DMS114 treated with DMSO at 0.1 percent for 48 hours (cell line): Measurements from ENCODE around the gene SPI1.

Source experiments
- DNase-seq: peaks from one replicate; lab custom pipeline; 2025; ENCODE audit not compliant: unreplicated experiment; lab: John Stamatoyannopoulos, UW

SPI1 gene

DNA sequence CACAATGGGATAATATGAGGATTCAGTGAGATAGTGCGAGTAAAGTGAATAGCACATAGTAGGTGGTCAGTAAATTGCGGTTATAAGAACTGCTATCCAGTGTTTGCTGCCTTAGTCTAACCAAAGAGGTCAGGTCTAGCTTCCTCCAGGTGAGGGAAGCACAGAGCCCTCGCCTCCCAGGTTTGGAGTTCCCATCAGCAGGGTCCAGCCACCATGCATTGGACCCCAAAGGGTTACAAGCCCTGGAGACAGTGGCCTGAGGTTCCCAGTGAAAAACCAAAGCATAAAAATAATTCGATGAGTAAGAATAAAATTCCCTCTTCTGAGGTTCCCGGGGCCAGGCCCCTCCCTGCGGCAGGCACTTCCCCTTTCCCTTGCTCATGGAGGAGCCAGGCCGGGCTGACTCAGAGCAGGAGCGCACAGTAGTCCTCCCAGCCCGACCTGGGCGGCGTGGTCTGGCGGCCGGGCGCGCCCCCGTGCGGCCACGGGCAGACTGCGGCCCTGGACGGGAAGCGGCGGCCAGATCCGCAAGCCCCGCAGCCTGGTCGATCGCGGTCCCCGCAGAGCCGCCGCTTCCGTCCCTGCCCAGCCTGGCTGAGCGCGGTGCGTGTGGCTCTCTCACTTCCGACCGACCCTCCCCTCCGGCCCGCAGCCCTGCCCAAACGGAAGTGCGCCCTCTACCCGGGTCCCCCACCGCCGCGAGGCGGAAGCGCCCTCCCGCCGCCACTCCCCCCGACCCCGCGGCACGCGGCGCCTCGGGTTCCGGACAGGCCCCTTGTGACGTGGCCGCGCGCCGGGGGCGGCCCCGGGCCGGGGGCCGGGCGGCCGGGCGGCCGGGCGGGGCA, 29.6 kb upstream of the SPI1 start, which contains the start of gene SLC39A13:
TSS of gene SLC39A13 (plus strand) at position 845 of the 845 bp plus-strand sequence. CDS start 1,505 bp downstream, outside the sequence.
- peak; percentile 73 for DNase-seq

DNA sequence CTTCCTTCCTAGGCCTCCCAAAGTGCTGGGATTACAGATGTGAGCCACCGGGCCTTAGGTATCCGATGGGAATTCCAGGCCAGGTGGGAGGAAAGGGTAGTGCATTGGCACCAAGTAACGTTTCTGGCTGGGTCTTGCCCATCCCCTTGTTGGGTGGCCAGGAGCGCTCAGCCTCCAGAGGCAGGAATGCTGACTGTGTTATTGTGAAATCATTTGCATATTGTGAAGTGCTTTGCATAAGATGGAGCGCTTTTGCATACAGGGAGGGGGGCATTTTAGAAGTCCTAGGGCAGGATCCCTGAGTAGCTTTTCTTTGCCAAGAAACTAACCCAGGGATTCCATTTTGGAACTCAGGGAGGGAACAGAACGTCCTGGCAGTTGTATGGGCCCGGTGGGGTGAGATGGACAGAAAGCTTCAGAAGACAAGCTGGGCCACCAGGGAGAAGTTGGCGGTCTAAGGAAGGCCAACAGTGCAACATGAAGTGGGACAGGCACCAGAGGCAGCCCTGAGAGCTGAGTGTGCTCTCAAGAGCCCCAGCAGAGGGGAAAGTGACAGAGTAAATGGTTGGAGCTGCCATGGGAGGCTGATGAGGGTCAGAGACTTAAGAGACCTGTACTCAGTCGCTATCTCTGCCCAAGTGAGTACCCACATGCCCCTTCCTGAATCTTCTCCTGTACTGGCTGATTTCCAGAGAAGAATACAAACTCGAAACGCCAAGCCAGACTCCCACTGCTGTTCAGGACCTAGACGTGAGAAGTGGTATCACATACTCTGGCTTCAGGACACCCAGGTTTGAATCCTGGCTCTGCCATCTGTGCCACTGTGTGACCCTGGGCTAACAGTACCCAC, 28.8 kb upstream of the SPI1 start:
- DNase-seq, result no peak

DNA sequence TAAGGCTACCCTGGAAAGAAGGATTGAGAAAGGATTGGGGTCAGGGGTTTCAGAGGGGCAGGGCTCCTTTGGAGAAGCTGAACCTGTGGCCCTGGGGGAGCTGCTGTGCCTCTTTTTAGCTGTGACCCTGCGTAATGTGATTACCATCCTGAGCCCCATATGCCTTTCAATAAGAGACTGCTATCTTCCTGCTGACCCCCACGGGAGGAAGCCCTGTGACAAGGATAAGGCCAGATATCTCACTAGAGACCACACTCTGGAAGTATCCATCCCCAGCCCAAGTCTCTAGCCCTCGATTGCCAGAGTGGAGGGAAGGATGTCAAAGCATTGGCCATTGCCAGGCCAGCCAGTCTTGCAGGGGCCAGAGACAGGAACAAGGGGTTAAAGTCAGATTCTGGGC, 25.2 kb upstream of the SPI1 start:
- no peak for DNase-seq

DNA sequence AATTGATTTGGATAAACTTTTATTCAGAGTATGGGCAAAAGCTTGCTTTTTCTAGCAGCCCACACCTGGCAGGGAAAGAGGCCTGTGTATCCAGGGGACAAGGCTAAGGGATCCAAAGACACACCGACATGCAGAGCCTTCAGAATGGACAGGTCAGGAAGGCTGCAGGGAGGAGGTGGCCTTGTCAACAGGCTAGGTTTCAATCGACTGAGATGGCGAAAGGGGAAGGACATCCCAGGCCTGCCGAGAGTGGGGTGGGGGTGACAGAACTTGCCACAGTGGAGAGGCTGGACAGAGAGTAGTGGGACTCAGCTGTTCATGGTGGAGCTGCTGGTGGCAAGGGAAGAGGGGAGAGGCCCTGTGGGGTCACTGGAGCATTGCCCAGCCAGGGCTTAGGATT, 24.8 kb upstream of the SPI1 start:
- no peak for DNase-seq

DNA sequence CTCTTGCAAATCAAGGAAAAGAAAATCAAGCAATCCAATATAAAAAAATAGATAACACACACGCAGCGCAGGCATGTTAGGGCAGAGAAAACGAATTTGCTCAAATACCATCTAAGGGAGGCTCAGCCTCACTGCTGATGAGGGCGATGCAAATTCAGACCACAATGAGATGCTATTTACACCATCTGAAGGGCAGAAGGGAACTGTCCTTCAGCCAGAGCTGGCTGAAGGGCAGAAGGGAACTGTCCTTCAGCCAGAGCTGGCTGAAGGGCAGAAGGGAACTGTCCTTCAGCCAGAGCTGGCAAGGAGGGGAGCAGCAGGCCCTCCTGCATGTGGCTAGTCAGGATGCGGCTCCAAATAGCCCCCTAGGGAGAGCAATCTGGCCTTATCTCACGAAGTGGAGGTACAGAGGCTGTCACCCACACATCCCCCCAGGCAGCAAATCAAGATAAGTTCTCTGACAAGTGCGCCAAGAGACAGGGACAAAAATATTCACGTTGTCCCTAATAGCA, 22.5 kb upstream of the SPI1 start:
- no peak for DNase-seq

DNA sequence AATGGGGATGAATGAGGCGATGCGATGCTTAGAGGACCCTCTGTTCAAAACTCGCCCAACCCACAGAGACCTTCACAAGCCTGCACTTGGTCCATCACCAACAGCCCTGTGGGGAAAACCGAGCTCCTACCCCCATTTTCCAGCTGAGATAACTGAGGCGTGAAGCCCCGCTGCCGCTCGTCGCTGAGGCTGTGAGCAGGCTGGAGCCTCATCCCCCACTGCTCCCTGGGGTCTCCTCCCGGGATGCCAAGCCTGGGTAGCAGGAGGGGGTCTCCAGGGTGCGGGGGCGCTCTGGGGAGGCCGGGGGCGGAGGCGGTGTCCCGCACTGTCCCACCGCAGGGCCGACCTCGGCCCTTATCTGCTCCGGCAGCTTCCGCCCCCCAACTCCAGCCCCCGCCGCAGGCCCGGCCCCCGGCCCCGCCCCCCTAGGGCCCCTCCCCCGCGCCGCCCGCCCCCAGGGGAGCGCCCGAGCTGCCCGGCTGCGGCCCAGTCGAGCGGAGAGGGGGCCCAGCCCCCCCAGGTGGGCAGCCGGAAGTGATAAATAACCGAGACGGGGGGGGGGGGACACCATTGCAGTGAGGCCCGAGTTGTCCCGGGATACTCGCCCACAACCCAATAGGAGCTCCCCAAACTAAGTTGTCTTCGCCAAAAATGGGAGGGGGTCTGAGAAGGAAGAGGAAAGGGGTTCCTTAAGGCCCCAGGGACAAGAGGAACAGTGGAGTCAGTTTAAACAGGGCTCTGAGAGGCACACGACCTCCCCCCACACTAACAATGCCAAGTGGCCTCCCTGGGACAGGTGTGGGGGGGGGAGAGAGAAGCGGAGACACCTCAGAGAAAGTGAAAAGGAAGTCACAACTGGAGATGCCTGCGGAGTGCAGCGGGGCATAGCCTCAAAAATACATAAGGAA, 21.8 kb upstream of the SPI1 start:
- DNase-seq, result no peak

DNA sequence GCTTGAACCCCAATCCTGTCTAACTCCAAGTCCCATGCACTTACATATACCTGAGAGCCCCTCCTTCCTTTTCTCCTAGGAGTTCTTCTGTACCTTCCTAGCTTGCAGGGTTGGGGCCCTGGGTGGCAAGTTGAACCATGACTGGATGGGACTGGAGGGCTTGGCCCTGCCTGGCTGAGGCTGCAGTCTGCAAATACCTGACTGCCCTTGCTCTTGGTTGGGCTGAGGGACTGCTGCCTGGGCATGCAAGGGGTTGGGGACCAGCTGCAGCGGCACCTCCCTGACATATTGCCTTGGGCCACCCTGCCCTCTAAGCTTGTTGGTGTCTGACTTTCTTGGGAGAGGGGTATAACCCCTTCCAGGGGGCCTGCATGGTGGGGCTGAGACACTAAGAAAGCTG, 20.2 kb upstream of the SPI1 start:
- no peak for DNase-seq

DNA sequence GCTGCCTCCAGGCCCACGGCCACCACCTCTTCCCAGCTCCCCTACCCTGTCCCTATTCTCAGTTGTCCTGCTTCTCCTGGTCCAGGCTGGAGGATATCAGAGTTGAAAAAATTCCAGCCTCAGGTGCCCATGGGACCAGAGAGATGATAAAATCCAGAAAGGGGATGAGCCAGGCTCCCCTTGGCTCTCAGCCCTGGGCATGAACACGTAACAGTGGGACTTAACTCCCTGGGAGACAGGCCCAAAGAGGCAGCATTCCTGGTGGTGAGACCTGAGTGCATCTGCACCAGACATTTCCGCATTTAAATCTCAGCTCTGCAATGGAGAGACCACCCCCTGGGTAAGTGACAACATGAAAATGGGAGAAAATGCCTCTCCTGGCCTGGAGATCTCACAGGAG, 19.7 kb upstream of the SPI1 start:
- DNase-seq, result no peak

DNA sequence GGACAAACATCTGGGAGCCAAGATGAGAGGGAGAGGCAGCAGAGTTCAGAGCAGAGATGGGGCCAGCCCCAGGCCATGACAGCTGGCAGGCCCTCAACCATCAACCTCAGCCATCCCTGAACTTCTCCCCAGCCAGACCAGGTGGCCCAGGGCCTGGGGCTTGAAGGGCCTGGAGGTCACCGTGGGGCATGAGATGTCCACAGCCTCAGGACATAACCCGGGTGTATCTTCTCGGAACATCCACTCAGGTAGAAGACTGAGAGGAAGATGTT, 17.6 kb upstream of the SPI1 start:
- no peak for DNase-seq

DNA sequence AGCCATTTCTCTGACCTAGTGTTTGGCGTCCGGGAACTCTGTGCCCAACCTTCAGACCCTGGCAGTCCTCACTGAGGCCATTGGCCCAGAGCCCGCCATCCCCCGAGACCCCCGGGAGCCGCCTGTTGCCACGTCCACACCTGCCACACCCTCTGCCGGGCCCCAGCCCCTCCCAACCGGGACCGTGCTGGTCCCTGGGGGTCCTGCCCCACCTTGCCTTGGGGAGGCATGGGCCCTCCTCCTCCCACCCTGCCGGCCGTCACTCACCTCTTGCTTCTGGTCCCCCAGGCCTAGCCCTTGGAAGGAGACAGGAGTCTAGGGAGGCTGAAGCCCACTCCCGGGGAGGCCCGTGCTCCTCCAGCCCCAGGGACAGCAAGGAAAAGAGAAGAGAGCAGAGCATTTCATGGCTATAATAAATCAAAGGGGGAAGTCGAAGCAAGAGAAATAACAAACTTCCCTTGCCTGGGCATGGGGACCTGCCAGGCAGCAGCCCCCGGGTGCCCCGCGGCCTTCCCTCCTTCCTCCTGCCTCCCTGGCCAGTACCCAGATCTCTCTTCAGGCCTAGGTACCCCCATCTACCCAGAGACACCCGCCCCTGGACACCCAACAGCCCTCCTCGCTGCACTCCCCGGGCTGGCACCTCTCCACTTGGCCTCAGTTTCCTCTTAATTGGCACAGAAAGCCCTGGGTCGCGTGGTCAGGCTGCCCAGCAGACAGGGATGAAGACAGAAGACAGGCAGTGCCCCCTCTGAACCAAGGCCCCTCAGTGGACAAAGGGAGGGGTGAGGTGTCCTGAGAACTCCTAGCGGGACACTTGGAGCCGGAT, 17.1 kb upstream of the SPI1 start:
- DNase-seq, result no peak

DNA sequence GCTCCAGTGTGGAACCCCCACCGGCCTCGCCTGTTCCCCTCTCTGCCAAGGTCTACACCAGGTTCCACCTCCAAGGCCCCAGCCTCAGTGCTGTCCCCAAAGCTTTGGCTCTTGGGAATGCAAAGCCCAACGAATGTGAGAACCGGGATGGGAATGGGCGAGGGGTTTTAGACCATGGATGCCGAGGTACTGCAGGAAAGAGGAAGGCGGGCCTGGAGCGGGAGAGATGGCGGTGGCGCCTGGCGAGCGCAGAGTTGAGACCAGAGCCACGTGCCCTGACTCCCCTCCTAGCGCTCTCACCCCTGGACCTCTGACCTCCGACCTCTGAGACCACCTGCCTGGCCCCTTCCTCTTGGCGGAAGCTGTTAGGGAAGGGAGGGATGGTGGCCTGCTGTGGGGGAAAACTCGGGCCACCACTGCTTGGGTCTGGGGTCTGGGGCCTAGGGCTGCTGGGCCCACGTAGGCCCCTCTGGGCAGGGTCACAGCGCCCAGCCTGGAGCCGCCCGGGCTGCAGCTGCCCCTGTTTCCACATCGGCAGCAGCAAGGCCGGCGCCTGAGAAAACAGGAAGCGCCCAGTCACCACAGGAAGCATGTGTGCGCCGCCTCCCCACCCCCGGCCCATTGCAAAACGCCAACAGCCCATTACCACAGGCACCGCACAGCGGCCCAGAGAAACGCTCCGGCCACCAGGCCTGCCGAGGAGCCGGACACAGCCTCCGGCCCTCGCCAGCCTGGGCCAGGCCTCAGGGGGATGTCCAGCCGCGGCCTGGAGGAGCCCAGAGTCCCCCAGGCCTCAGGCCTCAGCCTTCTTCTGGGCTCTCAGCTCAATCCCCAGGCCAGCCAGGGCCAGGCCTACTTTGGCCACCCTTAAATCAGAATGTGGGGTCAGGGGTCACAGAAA, 16.2 kb upstream of the SPI1 start:
- DNase-seq, result no peak

DNA sequence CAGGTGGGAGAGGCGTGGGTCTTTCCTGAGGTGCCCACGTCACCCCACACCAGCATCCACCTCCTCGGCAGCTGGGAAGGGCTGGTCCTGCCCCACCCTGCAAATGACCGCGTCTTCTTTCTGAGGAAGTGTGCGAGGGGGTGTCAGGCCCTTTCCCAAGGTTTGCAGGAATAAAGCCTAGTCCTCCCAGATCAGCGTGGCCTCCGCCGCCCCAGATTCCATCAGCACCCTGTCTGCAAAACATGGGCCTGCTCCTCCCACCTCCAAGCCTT, 15.6 kb upstream of the SPI1 start:
- no peak for DNase-seq

DNA sequence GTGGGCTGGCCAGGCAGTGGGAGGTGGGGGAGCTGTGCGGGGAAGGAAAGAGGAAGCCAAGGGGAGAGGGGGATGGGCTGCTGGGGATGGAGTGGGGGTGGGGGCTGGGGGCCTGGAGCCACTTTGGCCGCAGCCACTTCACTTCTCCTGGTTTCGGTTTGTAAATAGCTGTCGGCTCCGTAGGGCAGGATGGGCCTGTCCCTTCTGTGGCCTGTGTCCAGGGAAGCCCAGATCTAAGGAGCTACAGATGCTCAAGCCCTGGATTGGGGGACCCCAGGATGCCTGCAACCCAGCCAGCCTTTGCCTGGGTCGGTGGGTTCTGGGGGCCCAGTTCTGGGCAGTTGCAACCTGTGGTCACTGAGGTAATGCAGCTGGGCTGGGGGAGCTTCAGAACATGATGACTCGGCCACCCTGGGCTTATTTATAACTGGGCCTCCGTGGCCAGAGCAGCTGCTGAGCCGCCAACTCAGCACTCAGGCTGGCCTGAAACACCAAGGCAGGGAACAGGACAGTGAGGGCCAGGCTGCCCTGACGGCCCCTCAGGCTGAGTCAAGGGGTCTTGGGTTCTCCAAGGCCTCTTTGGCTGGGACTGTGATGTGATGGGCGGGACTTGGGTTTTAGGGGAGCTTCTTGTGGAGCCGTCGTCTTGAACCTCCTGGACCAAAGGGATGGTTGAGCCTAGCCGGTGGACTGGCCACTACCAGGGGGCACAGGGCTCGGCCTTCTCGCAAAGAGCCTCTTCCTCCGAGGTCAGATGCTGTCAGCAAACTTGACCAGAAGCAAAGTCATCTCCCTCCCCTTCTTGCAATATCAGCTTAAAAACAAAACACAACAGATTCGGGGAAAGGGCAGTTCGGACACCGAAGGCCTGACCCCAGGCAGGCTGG, 15.1 kb upstream of the SPI1 start:
- DNase-seq, result no peak

DNA sequence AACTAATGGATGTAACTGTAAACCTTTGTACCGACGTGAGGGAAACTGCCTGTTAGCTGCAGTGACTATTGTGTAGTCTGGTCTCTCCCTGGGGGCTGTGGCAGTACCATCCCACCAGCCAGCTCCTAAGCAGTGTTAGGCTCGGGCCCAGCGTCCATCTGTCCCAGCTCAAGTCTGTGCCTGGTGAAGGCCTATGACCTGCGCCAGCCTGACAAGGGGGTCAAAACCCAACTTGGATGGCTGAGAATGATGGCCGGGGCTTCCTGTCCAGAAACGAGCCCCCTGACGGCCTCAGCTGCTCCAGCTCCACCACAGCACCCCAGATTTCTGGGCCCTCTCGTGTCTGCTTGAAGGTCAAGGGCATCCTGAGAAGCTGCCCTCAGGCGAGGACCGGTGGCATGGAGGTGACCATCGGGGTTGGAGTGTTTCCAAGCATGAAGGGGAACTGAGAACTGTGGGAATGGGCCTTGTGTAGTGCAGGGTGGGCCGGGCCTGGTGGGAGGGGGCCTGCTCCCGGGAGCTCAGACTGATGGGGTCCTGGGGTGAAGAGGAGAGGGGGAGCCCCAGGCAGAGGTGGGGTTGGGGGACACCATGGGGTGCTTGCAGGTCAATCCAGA, 14.3 kb upstream of the SPI1 start:
- no peak for DNase-seq

DNA sequence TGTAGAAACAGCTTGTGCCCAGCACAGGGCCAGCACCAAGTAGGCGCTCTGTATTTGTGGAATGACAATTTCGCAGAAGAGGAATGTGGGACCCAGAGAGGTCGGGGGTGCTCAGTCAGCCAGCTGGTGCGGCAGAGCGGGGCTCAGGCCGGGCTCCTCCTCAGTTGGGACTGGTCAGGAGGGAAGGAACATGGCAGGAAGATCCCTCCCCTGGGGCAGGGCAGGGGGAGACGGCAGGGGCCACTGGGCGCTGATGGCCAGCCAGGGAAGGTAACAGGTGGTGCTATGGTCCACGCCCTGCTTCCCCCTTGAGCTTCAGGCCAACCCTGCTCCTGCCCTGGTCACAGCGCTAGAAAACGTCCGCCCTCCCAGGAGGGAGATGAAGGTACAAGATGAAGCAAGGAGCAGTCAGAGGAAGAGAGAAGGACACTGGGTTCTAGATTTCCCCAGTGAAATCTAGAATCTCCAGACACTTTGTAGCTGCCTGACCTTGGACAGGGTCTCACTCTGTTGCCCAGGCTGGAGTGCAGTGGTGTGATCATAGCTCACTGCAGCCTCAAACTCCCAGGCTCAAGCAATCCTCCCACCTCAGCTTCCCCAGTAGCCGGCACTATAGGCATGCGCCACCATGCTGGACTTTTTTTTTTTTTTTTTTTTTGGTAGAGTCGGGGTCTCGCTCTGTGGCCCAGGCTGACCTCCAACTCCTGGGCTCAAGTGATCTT, 13.5 kb upstream of the SPI1 start:
- DNase-seq, result no peak

DNA sequence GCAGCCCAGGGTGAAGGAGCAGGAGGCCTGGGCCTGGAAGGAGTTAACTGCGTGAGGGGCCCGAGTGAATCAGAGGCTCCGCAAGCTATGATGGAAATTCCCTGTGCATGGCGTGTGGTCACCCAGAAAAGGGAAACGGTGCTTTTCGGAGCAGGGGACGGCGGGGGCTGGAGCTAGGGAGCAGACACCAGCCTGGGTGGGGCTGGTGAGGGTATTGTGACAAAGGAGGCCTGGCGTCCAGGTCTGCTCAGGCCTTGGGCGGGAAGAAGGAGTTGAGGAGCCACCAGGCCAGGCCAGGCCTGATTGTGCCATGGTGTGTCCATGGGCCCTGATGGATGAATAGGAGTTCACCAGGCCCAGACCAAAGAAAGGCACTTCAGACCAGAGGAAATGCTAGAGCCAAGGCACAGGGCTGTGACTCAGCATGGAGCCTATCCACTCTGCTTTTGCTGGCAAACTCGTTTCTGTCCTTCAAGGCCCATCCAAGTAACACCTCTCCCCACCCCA, 12.8 kb upstream of the SPI1 start:
- DNase-seq, result no peak

DNA sequence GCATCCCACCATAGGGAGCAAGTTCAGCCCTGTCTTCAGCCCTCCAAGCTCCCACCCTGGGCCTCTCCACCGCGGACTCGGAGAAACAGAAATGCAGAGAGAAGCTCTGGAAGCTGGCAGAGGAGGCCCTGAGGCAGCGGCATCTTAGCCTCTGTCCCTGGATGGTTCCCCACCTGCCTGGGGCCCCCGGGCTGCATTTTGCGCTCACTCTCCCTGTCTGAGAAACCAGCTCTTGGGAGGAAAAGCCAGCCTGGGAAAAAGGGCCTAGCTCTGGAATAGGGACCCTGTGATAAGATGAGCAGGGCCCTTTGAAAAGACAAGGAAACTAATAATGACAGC, 12.0 kb upstream of the SPI1 start:
- no peak for DNase-seq
